ENCODE results near the gene ZNF772. TPM values are rescaled to one million over a fixed set of nuclear protein-coding genes. Genes with fewer than 3 reads are reported as not detected.
"Not testable (repeated sequence)": the region's sequence is repeated elsewhere in the genome, so short reads cannot be mapped to it uniquely, and the experiment has no call there.

ZNF772 gene
- 1 to 10 TPM; 4.1 to 7.8 TPM for total RNA-seq

- peaks cover 58 to 68% of the 10 kb centered on the region in 2 donors for H3K9me3 Mint-ChIP-seq
- ATAC-seq = peak; percentile 100
- peak; percentile 78 to 84 for DNase-seq (ENCODE audit: low spot score in 2 of 2)
- peaks cover 71 to 77% of the 10 kb centered on the region in 2 donors for H3K36me3 Mint-ChIP-seq
- peak within 1 kb of the TSS; percentile 90 to 93 for H3K27ac Mint-ChIP-seq
Observed at GRCh38 chr19:57477191-57478008, at the start of gene ZNF772. Gene ZNF772 (minus strand): TSS chr19:57477566. CDS start chr19:57477309, 257 bp downstream.

GRCh38 chr19:57518021-57518420 is 40.7 kb upstream of the ZNF772 start:
- Mint-ChIP-seq H3K36me3 (peaks cover 62 to 65% of the 10 kb centered on the region in 2 donors), H3K9me3 (peaks cover 38 to 40% of the 10 kb centered on the region in 2 donors)
- not testable (repeated sequence) for DNase-seq (ENCODE audit: low spot score in 2 of 2); ATAC-seq; H3K27ac Mint-ChIP-seq

GRCh38 chr19:57515255-57515654 is 37.9 kb upstream of the ZNF772 start:
- ATAC-seq (no peak), DNase-seq (ENCODE audit: low spot score in 2 of 2) (no peak)
- Mint-ChIP-seq H3K36me3 (peaks cover 62 to 66% of the 10 kb centered on the region in 2 donors), H3K9me3 (peaks cover 38 to 39% of the 10 kb centered on the region in 2 donors), H3K27ac (no peak overlapping the region)

- DNase-seq (ENCODE audit: low spot score in 2 of 2) = peak in 1 of 2 donors; percentile 12
- Mint-ChIP-seq H3K27ac (no peak overlapping the region), H3K9me3 (peaks cover 40 to 44% of the 10 kb centered on the region in 2 donors), H3K36me3 (peaks cover 73 to 77% of the 10 kb centered on the region in 2 donors)
- no peak for ATAC-seq
Observed at GRCh38 chr19:57512845-57513244, 35.5 kb upstream of the ZNF772 start.

- DNase-seq (ENCODE audit: low spot score in 2 of 2) (no peak), ATAC-seq (no peak)
- H3K36me3 Mint-ChIP-seq = peaks cover 73 to 77% of the 10 kb centered on the region in 2 donors
- H3K27ac Mint-ChIP-seq = no peak overlapping the region
- peaks cover 38 to 45% of the 10 kb centered on the region in 2 donors for H3K9me3 Mint-ChIP-seq
Observed at GRCh38 chr19:57511484-57511883, 34.1 kb upstream of the ZNF772 start.

GRCh38 chr19:57506163-57506562 is 28.8 kb upstream of the ZNF772 start:
- H3K36me3 Mint-ChIP-seq = peaks cover 85 to 91% of the 10 kb centered on the region in 2 donors
- no peak overlapping the region for H3K27ac Mint-ChIP-seq
- peaks cover 35 to 58% of the 10 kb centered on the region in 2 donors for H3K9me3 Mint-ChIP-seq
- no peak for DNase-seq (ENCODE audit: low spot score in 2 of 2)
- no peak for ATAC-seq

GRCh38 chr19:57500400-57500799 is 23.0 kb upstream of the ZNF772 start:
- ATAC-seq; DNase-seq (ENCODE audit: low spot score in 2 of 2): not testable (repeated sequence)
- H3K27ac Mint-ChIP-seq = peak overlapping the region; percentile 86 to 89
- peaks cover 33 to 39% of the 10 kb centered on the region in 2 donors for H3K9me3 Mint-ChIP-seq
- peaks cover 64 to 71% of the 10 kb centered on the region in 2 donors for H3K36me3 Mint-ChIP-seq

- Mint-ChIP-seq H3K36me3 (peaks cover 62 to 70% of the 10 kb centered on the region in 2 donors), H3K27ac (peak within 1 kb of the TSS; percentile 86 to 96), H3K9me3 (peaks cover 37 to 39% of the 10 kb centered on the region in 2 donors)
- DNase-seq (ENCODE audit: low spot score in 2 of 2) (peak; percentile 90 to 93), ATAC-seq (peak; percentile 100)
Observed at GRCh38 chr19:57499680-57500395, 22.5 kb upstream of the ZNF772 start, which contains the start of gene ZNF773. Gene ZNF773 (plus strand): TSS chr19:57499938. CDS start chr19:57500081, 143 bp downstream.

GRCh38 chr19:57499332-57499679 is 21.9 kb upstream of the ZNF772 start:
- Mint-ChIP-seq H3K27ac (peak overlapping the region; percentile 86 to 96), H3K36me3 (peaks cover 62 to 70% of the 10 kb centered on the region in 2 donors), H3K9me3 (peaks cover 37 to 41% of the 10 kb centered on the region in 2 donors)
- not testable (repeated sequence) for DNase-seq (ENCODE audit: low spot score in 2 of 2); ATAC-seq

GRCh38 chr19:57488299-57488644 is 10.9 kb upstream of the ZNF772 start:
- not testable (repeated sequence) for DNase-seq (ENCODE audit: low spot score in 2 of 2); ATAC-seq
- Mint-ChIP-seq H3K9me3 (peaks cover 38 to 47% of the 10 kb centered on the region in 2 donors), H3K27ac (peak overlapping the region in 1 of 2 donors; percentile 78), H3K36me3 (peaks cover 67 to 72% of the 10 kb centered on the region in 2 donors)

GRCh38 chr19:57487477-57488298 is 10.3 kb upstream of the ZNF772 start, which contains the start of gene ZNF419:
Gene ZNF419 (plus strand): TSS chr19:57487750. CDS start chr19:57487951, 201 bp downstream.
- H3K36me3 Mint-ChIP-seq = peaks cover 61 to 66% of the 10 kb centered on the region in 2 donors
- DNase-seq (ENCODE audit: low spot score in 2 of 2) (peak; percentile 90 to 92), ATAC-seq (peak; percentile 99 to 100)
- H3K9me3 Mint-ChIP-seq = peaks cover 33 to 45% of the 10 kb centered on the region in 2 donors
- peak within 1 kb of the TSS; percentile 78 to 91 for H3K27ac Mint-ChIP-seq

- no peak for DNase-seq (ENCODE audit: low spot score in 2 of 2)
- H3K27ac Mint-ChIP-seq = no peak overlapping the region
- no peak for ATAC-seq
- H3K36me3 Mint-ChIP-seq = peaks cover 87 to 96% of the 10 kb centered on the region in 2 donors
- H3K9me3 Mint-ChIP-seq = peaks cover 68 to 86% of the 10 kb centered on the region in 2 donors
Observed at GRCh38 chr19:57473646-57474045, 3.7 kb downstream of the ZNF772 start.

- ATAC-seq (no peak), DNase-seq (ENCODE audit: low spot score in 2 of 2) (no peak)
- Mint-ChIP-seq H3K9me3 (peaks cover 50 to 58% of the 10 kb centered on the region in 2 donors), H3K36me3 (peaks cover 46 to 61% of the 10 kb centered on the region in 2 donors), H3K27ac (no peak overlapping the region)
Observed at GRCh38 chr19:57466489-57466888, 10.9 kb downstream of the ZNF772 start.

GRCh38 chr19:57465680-57466381 is 11.5 kb downstream of the ZNF772 start:
- peak; percentile 55 to 66 for ATAC-seq
- H3K27ac Mint-ChIP-seq = no peak overlapping the region
- H3K36me3 Mint-ChIP-seq = peaks cover 40 to 57% of the 10 kb centered on the region in 2 donors
- DNase-seq (ENCODE audit: low spot score in 2 of 2) = peak in 1 of 2 donors; percentile 17
- peaks cover 45 to 58% of the 10 kb centered on the region in 2 donors for H3K9me3 Mint-ChIP-seq

- DNase-seq (ENCODE audit: low spot score in 2 of 2) (no peak), ATAC-seq (no peak)
- peaks cover 52 to 57% of the 10 kb centered on the region in 2 donors for H3K36me3 Mint-ChIP-seq
- H3K27ac Mint-ChIP-seq = no peak overlapping the region
- H3K9me3 Mint-ChIP-seq = peaks cover 22 to 28% of the 10 kb centered on the region in 2 donors
Observed at GRCh38 chr19:57452307-57452706, 25.1 kb downstream of the ZNF772 start.
